Fibroblast of skin of right biceps (primary cell): Measurements from ENCODE around the gene DNTTIP2.
"Not testable (repeated sequence)": the region's sequence is repeated elsewhere in the genome, so short reads cannot be mapped to it uniquely, and the experiment has no call there.

Experiments
- DNase-seq: peaks from one replicate; pipeline ENCODE4 v3.0.0-alpha.2; 2013

The DNTTIP2 gene

GRCh38 chr1:93876244-93876643 lies 2.8 kb downstream of the DNTTIP2 start:
- DNase-seq: no peak

DNA sequence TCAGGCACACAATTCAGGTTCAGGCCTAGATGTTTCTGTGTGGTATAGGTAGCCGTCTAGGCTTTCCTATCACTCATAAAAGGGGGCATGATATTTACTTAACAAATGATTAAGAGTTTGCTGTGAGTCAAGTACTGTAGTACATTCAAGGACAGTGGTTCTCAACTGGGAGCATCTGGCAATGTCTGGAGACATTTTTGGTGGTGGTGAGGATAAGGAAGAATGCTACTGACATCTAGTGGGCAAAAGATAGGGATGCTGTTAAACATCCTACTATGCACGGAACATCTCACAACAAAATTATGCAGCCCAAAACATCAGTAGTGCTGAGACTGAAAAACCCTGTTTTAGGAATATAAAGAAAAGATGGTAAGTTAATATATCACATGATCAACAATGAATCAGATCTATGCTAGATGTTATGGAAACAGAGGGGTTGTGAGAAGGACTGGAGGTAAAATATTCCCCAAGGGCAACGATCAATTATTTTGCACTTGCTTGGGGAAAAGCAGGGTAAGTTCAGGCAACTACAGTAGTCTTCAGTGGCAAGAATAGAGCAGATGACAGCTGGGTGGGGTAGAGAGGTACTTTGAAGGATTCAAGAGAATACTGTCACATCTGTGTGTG lies 4.9 kb downstream of the DNTTIP2 start:
- DNase-seq: peak; percentile 23

DNA sequence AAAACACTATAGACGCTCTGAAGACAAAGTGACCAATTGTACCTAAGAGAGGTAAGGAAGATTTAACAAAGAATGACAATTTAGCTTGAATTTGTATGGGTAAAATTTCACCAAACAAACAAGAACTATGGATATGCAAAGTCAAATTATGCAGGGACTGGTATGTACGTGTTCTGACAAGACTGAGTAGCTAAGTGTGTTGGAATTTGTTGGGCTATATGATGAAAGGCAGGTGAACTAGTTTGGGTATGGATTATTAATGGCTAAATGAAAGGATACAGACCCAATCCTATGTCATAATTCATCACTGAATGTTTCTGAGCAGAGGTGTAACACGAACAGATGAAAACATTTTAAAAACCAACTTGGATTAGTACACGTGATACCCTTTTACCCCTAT lies 7.6 kb downstream of the DNTTIP2 start:
- no peak for DNase-seq

- DNase-seq: no peak
Measured at GRCh38 chr1:93869653-93870052, 9.4 kb downstream of the DNTTIP2 start.

DNA sequence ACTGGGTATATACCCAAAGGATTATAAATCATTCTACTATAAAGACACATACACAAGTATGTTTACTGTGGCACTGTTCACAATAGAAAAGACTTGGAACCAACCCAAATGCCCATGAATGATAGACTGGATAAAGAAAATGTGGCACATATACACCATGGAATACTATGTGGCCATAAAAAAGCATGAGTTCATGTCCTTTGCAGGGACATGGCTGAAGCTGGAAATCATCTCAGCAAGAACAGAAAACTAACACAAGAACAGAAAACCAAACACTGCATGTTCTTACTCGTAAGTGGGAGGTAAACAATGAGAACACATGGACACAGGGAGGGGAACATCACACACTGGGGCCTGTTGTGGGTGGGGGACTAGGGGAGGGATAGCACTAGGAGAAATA lies 10.5 kb downstream of the DNTTIP2 start:
- DNase-seq: not testable (repeated sequence)

GRCh38 chr1:93865253-93865652 lies 13.8 kb downstream of the DNTTIP2 start:
- no peak for DNase-seq

GRCh38 chr1:93864175-93864574 lies 14.8 kb downstream of the DNTTIP2 start:
- no peak for DNase-seq

DNA sequence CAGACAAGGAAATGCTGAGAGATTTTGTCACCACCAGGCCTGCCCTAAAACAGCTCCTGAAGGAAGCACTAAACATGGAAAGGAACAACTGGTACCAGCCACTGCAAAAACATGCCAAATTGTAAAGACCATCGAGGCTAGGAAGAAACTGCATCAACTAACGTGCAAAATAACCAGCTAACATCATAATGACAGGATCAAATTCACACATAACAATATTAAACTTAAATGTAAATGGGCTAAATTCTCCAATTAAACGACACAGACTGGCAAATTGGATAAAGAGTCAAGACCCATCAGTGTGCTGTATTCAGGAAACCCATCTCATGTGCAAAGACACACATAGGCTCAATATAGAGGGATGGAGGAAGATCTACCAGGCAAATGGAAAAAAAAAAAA lies 21.4 kb downstream of the DNTTIP2 start:
- DNase-seq: not testable (repeated sequence)

- DNase-seq: not testable (repeated sequence)
Measured at GRCh38 chr1:93855983-93856382, 23.0 kb downstream of the DNTTIP2 start.

DNA sequence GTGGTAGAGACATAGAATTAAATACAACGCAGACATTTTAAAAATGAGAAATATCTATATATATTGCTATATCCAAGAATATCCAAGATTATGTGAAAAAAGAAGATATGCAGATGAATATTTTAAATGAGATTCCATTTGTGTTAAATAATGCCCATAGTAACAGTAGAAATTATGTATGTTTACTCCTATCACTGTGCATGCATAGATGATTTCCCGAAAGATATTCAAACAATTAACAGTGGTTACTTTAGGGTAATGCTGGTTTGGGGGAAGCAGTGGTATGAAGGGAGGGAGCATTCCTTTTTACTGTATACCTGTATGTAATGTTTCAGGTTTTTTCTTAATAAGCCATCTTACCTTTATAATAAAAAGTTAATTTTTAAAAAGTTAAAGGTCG lies 25.1 kb downstream of the DNTTIP2 start:
- no peak for DNase-seq

DNA sequence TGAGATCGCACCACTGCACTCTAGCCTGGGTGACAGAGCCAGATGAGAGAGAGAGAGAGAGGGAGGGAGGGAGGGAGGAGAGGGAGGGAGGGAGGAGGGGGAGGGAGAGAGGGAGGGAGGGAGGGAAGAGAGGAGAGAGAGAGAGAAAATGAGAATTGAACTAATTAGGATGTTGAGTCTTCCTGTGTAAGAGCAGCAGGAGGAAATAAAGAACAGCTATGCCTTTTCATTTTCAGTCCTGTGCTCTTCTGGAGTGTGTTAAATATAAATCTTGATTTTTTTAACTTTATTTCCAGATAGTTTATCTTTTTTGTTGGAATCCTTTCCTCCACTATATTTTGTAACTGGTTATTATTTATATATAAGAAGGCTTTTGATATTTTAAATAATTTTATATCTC lies 27.1 kb downstream of the DNTTIP2 start:
- DNase-seq: no peak

DNA sequence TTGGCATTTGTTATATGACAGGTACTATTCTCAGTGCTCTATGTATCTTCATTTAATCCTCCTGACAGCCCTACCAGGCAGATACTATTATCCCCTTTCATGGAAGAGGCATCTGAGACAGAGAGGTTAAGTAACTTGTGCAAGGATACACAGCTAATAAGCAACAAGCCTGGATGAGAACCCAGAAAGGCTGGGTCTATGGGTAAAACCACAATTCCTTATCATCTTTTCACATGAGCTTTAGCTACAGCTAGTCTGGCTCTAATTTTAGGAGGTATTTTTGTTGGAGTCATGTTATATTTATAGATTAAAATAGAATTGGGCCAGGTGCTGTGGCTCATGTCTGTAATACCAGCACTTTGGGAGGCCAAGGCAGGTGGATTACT lies 27.7 kb downstream of the DNTTIP2 start:
- no peak for DNase-seq

- peak; percentile 65 for DNase-seq
Measured at GRCh38 chr1:93850687-93851326, 28.2 kb downstream of the DNTTIP2 start.

- no peak for DNase-seq
Measured at GRCh38 chr1:93848350-93848883, 30.6 kb downstream of the DNTTIP2 start.

DNA sequence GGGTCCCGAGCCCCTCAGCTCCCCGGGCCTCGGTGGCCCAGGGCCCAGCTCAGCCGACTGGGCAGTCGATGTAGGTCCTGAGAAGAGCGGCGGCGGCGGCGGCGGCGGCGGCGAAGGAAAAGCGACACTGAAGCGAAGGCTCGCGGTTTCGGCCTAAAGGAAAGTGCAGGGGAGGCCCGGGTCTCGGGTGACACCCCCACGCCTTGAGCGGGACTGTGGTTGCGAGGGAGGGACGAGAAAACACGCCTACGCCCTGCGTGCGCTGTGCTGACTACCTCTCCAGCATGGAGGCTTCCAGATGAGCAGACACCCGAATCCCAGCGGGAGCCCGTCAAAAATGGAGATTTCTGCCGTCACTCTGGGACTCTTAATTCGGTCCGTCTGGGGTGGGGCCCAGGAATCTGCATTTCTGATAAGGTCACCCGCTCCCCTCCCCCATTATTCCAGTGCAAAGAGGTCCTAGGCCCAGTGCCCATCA lies 31.2 kb downstream of the DNTTIP2 start:
- DNase-seq: peak; percentile 72

- DNase-seq: peak; percentile 88
Measured at GRCh38 chr1:93846992-93847810, 31.8 kb downstream of the DNTTIP2 start.

DNA sequence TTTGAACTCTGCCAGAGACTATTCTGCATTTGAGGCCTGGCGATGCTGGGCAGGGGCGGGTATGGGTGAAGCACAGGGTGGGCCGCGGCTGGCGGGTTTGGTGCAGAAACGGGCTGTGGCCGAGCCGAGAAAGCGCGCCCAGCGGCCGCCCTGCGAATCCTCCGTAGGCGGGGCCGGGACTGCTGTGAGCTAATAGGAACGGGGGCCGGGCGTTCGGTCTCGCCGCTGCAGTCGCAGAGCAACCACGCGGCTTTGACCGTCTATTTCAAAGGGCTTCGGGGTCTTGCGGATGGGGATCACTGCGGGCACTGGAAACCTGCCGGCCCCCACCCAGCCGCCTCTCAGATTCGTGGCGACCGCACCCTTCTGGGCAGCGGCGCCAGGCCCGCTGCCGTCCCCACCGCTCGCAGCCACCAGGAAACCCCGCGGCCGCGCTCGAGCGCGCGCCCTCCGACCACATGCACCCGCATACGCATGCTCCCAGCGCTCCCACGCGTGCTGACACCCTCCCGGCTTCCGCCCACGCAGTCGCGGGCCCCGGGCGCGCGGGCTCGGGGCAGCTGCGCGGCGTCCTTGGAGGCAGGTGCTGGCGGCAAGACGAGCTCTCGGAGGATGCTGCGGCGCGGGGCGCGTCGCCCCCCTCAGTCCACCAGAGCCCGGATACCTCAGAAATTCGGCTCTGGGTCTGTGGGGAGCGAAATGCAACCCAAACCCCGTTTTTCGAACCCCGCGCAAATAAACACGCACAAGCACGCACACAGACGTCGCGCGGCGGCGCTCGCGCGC lies 32.6 kb downstream of the DNTTIP2 start:
- DNase-seq: peak; percentile 84

- peak; percentile 94 for DNase-seq
Measured at GRCh38 chr1:93845538-93846205, 33.3 kb downstream of the DNTTIP2 start.

DNA sequence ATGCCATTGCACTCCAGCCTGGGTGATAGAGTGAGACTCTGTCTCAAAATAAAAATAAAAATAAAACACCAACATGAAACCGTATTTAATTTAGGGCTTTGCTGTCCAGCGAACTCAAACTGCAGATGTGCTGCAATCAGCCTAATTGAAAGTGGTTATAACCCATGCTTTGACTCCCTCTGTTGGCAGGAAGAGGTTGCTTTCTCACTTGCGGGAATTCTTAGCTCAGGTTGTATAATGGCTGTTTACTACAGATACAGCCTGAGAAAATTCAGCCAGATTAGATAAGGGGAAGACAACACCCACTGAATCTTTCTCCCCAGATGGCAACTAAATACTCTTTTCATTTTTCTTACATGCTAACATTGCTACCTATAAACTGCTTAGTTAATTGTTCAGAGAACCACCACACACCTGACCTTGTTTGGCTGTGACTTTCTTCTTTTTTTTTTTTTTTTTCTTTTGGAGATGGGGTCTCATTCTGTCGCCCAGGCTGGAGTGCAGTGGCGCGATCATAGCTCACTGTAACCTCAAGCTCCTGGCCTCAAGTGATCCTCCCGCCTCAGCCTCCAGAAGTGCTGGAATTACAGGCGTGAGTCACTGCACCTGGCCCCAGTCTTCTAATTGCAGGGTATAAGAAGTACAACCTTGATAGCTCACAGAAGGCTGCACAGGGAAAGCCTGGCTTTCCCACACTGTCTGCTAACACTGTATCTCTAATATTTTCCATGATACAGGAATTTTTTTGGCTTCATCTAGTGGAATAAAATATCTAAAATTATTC lies 34.6 kb downstream of the DNTTIP2 start:
- DNase-seq: peak; percentile 82

DNA sequence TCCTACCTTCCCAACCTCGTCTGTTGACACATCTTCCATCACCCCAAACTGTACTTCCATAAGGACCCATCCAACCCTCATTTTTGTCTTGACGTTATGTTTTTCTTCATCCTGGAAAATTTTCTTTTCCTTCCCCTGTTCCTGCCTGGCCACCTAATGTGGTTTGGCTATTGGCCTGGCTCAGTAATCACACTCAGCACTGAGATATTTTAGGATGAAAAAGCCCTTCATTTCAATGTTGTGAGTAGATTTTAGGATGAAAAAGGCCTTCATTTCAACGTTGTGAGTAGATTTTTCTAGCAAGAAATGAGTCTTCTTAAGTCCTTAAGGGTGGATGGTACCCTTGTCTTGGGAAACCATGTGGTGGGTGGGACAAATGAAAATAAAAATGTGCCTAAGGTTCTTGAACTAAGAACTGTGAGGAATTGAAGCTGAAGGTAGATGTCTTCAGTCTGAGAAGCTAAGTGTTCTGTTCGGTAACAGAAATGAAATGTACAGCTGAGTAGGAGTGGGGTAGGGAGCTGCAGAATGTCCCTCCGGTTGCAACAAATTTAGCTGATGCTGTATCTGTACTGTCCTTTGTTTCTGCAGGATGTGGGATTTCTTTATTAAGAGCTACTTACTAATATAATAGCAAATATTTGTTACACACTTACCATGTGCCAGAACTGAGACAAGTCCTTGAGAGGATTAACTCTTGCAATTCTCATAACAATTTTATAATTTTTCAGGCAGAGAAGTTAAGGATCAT lies 36.1 kb downstream of the DNTTIP2 start:
- peak; percentile 82 for DNase-seq

DNA sequence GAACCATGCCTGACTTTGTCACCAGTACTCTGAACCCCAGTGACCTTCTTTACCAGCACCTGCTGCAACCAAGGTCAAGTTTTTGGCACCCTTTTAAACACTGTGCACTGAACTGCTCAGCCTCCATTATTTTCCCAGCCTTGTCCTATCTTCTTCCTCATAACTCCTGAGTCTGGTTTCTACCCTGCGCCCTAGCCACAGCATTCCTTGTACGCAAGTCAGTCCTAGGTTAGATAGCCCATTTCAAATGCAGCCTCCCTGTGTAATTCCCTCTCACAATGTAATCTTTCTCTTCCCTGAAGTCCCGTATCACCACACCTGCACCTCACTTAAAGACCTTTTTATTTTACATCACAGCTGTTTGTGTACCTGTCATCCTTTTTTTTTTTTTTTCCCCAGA lies 37.2 kb downstream of the DNTTIP2 start:
- no peak for DNase-seq
